Natural killer cell treated with Interleukin-12 subunit alpha and Interleukin-12 subunit beta and Interleukin-15 and Interleukin-18, amount 100 ng/mL, for 72 hours (primary cell): ENCODE results near the gene CBARP. TPM values are rescaled to one million over a fixed set of nuclear protein-coding genes. Genes with fewer than 3 reads are reported as not detected.

Source experiments
- ATAC-seq, 2 donors: fragments of 150-1000 bp; cut with Tn5 transposase in 1 of 2; sonication (Bioruptor Pico), chemical (Tn5 transposase) in 1 of 2; 2 replicates each; pipeline ENCODE4 v1.10.0; 2021
- DNase-seq: peaks from one replicate; pipeline ENCODE4 v3.0.0; 2022; ENCODE audit warnings: low spot score
- H3K27ac Mint-ChIP-seq, 2 donors: 1 replicate in 1 of 2; 2 replicates in 1 of 2; pipeline ENCODE4 v1.8.0; 2022; ENCODE audit warnings: mixed read lengths in 2 of 2, mild to moderate bottlenecking in 1 of 2, moderate library complexity in 1 of 2
- H3K27me3 Mint-ChIP-seq, 2 donors: 1 replicate in 1 of 2; 2 replicates in 1 of 2; pipeline ENCODE4 v1.8.0; 2022; ENCODE audit warnings: mixed read lengths in 2 of 2
- H3K36me3 Mint-ChIP-seq: one replicate; pipeline ENCODE4 v1.8.0; 2022; ENCODE audit warnings: mixed read lengths
- H3K4me1 Mint-ChIP-seq, 2 donors: 1 replicate in 1 of 2; 2 replicates in 1 of 2; pipeline ENCODE4 v1.8.0; 2022; ENCODE audit warnings: low read depth in 2 of 2, mixed read lengths in 2 of 2, mild to moderate bottlenecking in 1 of 2
- H3K4me3 Mint-ChIP-seq: one replicate; pipeline ENCODE4 v1.8.0; 2022; ENCODE audit warnings: mixed read lengths
- H3K9me3 Mint-ChIP-seq: 2 replicates; pipeline ENCODE4 v1.8.0; 2022; ENCODE audit warnings: mixed read lengths
- total RNA-seq, 2 donors: library from RNA; stranded (reverse); gene quantifications; one replicate each; pipeline ENCODE4 v1.2.3, GENCODE V29; 2022

CBARP gene
- total RNA-seq, 2 donors from 2014 or later: 0.28 TPM; not detected in 1

DNA sequence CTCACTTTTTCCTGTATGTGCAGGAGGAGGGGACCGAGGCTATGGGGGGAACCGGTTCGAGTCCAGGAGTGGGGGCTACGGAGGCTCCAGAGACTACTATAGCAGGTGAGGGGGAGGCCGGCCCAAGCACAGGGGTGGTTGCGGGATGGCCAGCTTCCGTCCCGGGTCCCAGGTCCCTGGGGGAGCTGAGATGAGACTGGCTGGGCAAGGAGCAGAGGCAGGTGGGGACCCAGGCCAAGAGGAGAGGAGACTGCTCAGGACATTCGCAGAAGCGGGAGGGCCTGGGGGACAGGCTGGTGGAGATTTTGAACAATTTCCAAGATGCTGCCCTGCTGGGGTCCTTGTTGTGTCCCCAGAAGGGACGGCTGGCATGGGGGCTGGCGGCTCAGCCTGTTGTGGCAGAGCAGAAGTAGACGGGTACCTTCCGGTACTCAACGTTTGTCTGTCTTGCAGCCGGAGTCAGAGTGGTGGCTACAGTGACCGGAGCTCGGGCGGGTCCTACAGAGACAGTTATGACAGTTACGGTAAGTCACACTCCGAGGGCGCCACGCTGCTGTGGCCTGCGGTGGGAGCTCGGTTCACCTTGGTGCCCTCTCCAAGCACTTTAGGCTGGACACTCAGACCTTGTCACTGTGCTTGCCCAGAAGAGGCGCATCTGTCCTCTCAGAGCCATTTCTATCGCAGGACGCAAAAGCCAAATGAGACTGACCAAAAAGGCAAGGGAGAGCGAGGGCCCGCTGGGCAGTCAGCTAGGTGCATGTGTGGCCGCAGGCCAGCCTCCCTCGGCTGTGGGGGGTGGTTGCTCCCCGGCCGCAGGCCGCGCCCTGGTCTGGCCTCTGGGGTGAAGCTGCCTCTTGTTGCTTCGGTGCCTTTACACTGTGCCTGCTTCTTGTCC lies 34.0 kb upstream of the CBARP start:
- no peaks in the 10 kb centered on the region for H3K9me3 Mint-ChIP-seq
- peaks cover 54 to 64% of the 10 kb centered on the region in 2 donors for H3K4me1 Mint-ChIP-seq
- H3K4me3 Mint-ChIP-seq: peak overlapping the region; percentile 98
- no peak for ATAC-seq
- H3K36me3 Mint-ChIP-seq: peaks cover 22% of the 10 kb centered on the region
- no peak for DNase-seq
- peak overlapping the region; percentile 94 to 96 for H3K27ac Mint-ChIP-seq
- no peaks in the 10 kb centered on the region for H3K27me3 Mint-ChIP-seq

DNA sequence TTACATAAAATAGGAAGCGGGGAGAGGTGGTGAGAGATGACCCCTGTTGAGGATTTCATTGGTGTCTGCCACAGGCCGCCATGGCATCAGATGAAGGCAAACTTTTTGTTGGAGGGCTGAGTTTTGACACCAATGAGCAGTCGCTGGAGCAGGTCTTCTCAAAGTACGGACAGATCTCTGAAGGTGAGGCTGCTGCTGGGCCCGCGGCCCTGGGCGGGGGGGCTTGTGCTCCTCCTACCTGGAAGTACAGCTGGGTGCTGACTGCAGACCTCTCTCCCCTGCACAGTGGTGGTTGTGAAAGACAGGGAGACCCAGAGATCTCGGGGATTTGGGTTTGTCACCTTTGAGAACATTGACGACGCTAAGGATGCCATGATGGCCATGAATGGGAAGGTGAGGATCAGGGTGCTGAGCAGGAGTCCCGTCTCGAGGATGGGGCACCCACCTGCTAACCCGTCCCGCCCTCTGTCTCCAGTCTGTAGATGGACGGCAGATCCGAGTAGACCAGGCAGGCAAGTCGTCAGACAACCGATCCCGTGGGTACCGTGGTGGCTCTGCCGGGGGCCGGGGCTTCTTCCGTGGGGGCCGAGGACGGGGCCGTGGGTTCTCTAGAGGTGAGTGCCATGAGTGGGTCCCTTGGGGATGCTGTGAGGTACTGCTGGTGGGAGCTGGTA lies 33.2 kb upstream of the CBARP start:
- no peaks in the 10 kb centered on the region for H3K27me3 Mint-ChIP-seq

DNA sequence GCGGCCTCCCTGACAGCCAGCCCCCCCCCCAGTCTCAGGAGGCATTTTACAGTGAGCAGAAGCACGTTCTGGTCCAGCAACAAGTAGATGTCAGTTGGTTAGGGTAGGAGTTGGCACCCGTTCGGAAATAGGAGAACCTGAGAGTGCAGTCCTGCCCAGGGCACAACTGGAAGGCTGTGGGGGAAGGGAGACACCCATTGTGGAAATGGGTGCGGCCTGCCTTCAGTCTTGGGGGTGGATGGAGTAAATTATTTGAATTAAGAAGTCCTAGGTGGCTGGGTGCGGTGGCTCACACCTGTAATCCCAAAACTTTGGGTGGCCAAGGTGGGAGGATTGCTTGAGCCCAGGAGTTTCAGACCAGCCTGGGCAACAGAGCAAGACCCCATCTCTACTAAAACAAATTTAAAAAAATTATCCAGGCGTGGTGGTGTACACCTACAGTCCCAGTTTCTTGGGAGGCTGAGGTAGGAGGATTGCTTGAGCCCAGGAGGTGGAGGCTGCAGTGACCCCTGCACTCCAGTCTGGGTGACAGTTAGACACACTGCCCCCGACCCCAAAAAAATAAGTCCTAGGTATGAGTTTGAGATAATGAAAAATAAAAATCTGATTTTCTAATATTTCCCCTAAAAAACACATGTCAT lies 32.5 kb upstream of the CBARP start:
- no peaks in the 10 kb centered on the region for H3K9me3 Mint-ChIP-seq
- H3K4me3 Mint-ChIP-seq: peak overlapping the region; percentile 98
- H3K36me3 Mint-ChIP-seq: peaks cover 22% of the 10 kb centered on the region
- H3K27me3 Mint-ChIP-seq: no peaks in the 10 kb centered on the region
- peak overlapping the region; percentile 94 to 96 for H3K27ac Mint-ChIP-seq
- ATAC-seq (no peak), DNase-seq (no peak)
- H3K4me1 Mint-ChIP-seq: peaks cover 51 to 62% of the 10 kb centered on the region in 2 donors

More for the DNA sequence above, 33.2 kb upstream of the CBARP start:
- Mint-ChIP-seq H3K4me1 (peaks cover 50 to 60% of the 10 kb centered on the region in 2 donors), H3K9me3 (no peaks in the 10 kb centered on the region), H3K4me3 (peak overlapping the region; percentile 98), H3K36me3 (peaks cover 22% of the 10 kb centered on the region), H3K27ac (peak overlapping the region; percentile 94 to 96)
- ATAC-seq (no peak), DNase-seq (no peak)

DNA sequence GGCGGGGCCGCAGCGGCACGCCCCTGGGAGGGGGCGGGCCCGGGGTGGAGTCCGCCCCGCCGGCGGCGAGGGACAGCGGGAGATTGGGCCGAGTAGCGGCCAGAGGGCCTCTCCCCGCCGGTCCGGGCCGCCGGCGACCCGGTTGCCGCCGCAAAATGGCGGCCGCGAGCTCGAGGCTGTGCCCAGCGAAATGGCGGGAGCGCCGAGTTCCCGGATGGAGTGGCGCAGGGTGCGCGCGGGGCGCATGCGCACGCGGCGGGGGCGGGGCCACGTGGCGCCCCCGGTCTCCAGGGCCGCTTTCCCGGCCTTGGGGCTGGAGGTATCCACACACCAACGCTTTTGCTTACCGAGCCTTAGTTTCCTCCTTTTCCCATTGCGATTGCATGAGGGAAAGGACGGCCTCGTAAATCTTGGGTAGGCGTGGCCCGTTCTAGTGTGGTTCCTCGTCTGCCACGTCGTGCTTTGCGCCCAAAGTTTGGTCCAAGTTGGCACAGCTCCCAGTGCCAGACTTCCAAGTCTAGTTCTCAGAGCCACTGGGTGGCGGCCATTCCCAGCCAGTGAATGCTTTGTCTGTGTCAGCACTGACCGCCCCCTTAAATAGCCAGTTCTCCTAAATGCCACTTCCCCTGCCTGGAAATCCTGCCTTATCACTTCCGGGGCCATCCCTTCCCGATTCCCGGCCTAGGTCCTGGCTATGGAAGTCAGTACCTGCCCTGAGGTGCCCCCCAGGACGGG lies 31.8 kb upstream of the CBARP start:
- Mint-ChIP-seq H3K4me1 (peaks cover 55 to 66% of the 10 kb centered on the region in 2 donors), H3K36me3 (peaks cover 22% of the 10 kb centered on the region)
- ATAC-seq: peak; percentile 55 to 66

DNA sequence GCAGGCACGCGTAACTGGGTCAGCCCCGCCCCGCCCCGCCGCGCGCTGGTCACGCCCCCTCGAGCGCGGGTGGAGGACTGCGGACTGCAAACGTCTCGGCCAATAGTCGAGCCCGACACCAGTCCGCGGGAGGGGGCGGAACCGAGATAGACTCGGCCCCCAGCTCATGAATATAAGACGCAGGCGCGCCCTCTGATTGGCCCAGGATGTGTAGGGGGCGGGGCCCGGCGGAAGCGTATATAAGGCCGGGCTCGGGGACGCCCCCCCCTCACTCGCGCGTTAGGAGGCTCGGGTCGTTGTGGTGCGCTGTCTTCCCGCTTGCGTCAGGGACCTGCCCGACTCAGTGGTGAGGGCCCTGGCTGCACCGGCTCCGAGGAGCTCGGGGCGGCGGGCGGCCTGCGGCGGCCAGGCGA lies 31.3 kb upstream of the CBARP start, which contains the start of gene CIRBP:
CIRBP (plus strand) TSS at position 268 of the 413 bp plus-strand sequence. CDS start 1,602 bp downstream, outside the sequence.
- H3K27me3 Mint-ChIP-seq: no peaks in the 10 kb centered on the region
- peak within 1 kb of the TSS; percentile 98 for H3K4me3 Mint-ChIP-seq
- peaks cover 22% of the 10 kb centered on the region for H3K36me3 Mint-ChIP-seq
- peaks cover 57 to 65% of the 10 kb centered on the region in 2 donors for H3K4me1 Mint-ChIP-seq
- H3K27ac Mint-ChIP-seq: peak within 1 kb of the TSS; percentile 94 to 96
- DNase-seq (peak; percentile 100), ATAC-seq (peak; percentile 89 to 92)
- no peaks in the 10 kb centered on the region for H3K9me3 Mint-ChIP-seq

More for the DNA sequence above, 31.8 kb upstream of the CBARP start:
- Mint-ChIP-seq H3K4me3 (peak overlapping the region; percentile 98), H3K9me3 (no peaks in the 10 kb centered on the region), H3K27ac (peak overlapping the region; percentile 94 to 96), H3K27me3 (no peaks in the 10 kb centered on the region)
- peak; percentile 90 for DNase-seq

DNA sequence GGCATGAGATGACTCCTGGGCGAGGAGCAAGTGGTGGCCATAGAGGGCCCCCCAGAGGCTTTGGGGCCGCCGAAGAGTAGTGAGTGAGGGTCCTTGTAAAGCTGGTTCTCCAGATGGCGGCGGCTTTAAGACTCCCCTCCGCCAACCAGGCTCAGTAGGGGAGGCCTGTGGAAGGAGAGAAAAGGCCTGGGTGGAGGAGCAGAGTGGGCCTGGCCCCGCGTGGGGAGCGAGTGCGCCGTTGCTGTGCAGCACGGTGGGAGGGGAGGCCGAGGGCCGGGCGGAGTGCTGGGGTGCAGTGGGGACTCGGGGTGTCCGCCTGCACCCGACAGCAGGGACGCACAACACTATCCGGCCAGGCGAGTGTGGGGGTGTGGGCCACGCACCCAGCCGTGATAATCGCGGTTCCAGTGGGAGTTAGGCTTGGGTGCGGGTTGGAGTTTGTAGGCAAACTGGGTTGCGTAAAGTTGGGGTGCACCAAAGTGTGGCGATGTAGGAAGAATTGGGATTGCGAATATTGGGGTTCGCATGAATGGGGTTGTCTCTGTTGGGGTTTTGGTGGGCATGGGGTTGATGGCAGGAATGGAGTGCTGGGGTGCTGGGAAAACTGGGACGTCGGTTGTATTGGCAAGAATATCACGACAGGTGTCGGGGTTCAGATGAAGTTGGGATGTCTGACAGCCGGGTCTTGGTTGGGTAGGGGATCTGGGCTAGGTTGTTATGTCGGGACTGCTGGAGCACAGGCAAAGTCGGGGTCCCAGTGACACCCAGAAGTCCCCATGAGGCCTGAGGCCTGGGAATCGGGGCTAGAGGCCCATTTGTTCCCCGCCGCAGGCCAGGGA lies 30.6 kb upstream of the CBARP start:
- Mint-ChIP-seq H3K27me3 (no peaks in the 10 kb centered on the region), H3K36me3 (peaks cover 22% of the 10 kb centered on the region), H3K9me3 (no peaks in the 10 kb centered on the region), H3K27ac (peak overlapping the region; percentile 88 to 94), H3K4me3 (peak overlapping the region; percentile 71), H3K4me1 (peaks cover 51 to 59% of the 10 kb centered on the region in 2 donors)
- DNase-seq: no peak
- ATAC-seq: no peak

DNA sequence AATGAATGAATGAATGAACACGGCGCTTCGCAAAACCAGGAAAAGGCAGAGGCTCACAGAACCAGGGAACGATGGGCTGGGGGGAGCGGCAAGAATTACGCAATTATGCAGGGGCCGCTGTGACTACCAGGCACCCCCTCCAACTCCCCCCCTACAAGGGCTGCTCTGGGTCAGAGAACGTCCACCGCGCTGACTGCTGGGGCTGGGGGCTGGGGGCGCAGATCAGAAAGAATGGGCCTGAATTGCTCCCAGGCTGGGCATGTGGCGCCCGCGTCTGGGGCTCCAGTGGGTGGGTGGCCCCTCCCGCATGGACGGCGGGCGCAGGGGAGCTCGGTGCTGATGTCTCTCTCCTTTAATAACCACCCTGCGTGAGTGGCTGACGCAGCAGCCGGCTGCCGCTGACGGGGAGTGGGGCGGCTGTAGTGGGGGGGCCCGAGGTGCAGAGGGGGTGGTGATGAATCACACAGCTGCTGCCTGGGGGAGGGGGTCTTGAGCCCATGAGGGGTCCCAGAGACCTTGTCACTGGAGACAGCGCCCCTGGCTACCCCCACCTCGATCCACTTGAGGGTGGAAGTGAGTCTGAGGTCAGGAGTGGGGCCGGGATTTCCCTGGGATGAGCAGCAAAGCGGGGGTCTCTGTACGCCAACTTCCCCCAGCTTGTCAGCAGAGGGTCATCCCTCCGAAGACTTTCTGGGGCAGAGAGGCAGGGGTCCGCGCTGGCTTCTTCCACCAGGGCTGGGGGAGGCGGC lies 29.8 kb upstream of the CBARP start:
- H3K9me3 Mint-ChIP-seq: no peaks in the 10 kb centered on the region
- no peak for ATAC-seq
- H3K36me3 Mint-ChIP-seq: peaks cover 17% of the 10 kb centered on the region
- H3K27ac Mint-ChIP-seq: peak overlapping the region; percentile 88 to 94
- no peak for DNase-seq
- peak overlapping the region; percentile 81 for H3K4me3 Mint-ChIP-seq
- H3K4me1 Mint-ChIP-seq: peaks cover 51 to 53% of the 10 kb centered on the region in 2 donors
- H3K27me3 Mint-ChIP-seq: no peaks in the 10 kb centered on the region

DNA sequence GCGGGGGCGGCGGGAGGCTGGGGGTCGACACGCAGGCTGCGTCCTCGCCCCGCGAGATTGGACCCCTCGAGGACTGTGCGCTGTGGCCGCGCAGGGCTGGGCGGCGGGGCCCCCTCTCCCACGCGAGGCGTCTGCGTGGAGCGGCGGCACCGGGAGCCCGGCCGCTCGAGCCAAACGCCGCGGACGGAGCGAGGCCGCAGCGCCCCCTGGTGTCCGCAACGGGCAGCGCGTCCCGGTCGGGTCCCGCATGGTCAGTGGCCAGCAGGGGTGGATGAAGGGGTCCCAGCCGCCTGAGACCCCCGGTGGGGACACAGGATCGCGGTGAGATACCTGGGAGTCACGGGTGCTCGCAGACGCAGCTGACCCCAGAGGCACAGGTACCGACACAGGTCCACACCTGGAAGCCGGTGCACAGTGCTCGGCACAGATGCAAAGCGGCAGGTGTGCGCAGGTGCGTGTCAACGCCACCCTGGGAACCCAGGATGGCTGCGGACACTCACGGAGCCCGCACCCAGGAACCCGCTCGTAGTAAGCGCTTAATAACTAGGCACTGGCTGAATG lies 29.2 kb upstream of the CBARP start:
- Mint-ChIP-seq H3K36me3 (peaks cover 13% of the 10 kb centered on the region), H3K4me1 (peaks cover 49 to 50% of the 10 kb centered on the region in 2 donors)
- ATAC-seq: peak; percentile 27 to 38

DNA sequence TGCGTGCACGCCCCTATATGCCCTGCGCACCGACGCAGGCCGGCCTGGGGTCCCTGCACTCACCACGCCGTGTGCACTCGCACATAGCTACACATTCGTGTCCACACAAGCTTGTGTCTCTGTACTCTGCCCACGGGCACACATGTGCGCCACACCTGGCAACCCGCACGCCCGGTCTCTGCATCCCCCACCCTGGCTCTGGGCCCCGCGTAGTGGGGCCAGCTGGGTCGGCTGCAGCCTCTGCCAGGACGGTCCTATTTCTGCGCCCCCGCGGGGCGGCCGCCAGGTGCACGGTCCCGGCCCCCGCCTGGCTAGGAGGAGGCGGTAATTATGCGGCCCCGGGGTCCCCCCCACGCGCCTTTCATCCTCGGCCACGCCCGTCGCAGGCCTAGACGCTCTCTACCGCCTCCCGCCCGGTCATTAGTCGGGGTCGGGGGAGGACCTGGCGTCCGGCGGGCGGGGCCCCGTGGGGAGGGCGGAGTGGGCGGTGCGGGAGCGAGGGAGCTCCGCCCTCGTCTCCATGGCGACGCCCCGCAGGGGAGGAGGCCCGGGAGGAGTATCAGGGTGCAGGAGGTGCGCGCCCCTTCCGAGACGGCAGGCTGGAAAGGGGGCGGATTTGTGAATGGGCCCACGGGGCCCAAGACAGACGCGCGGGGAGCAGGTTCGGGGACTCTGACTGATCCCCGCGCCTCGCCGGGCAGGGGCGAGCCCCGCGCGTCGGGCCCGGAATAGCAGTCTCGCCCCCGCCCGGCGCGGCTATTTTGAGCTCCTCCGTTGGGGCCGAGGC lies 28.5 kb upstream of the CBARP start:
- DNase-seq: peak; percentile 94
- Mint-ChIP-seq H3K36me3 (peaks cover 13% of the 10 kb centered on the region), H3K9me3 (no peaks in the 10 kb centered on the region), H3K4me1 (peaks cover 49 to 50% of the 10 kb centered on the region in 2 donors), H3K4me3 (peak overlapping the region; percentile 64), H3K27me3 (no peaks in the 10 kb centered on the region), H3K27ac (peak overlapping the region in 1 of 2 donors; percentile 22)
- peak; percentile 68 to 78 for ATAC-seq

More for the DNA sequence above, 29.2 kb upstream of the CBARP start:
- Mint-ChIP-seq H3K9me3 (no peaks in the 10 kb centered on the region), H3K27me3 (no peaks in the 10 kb centered on the region), H3K4me3 (peak overlapping the region; percentile 81), H3K27ac (no peak overlapping the region)
- peak; percentile 87 for DNase-seq

DNA sequence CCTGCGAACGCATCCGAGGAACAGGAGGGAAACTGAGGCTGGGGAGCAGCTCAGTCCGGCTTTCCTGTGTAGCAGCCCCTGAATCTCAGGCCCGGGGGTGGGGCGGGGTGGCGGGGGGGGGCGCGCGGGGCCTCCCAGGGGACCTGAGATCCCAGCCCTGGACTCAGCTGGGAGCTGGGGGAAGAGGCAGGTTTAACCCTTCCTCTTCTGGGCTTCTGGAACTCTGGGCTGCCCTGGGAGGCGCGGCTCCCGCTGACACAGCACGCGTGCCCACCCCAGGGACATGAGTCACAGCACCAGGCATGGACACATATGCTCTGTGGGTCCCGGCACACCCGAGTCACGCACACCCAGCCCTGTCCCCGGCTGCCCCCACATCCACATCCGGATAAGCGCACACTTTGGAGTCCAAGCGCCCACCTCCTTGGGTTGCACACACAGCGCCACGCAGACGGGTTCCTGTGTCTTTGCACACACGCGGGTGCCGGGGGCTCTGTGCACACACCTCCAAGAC lies 27.9 kb upstream of the CBARP start:
- Mint-ChIP-seq H3K27ac (peak overlapping the region in 1 of 2 donors; percentile 22), H3K27me3 (no peaks in the 10 kb centered on the region), H3K4me1 (peaks cover 45 to 46% of the 10 kb centered on the region in 2 donors), H3K36me3 (peaks cover 9% of the 10 kb centered on the region), H3K4me3 (peak overlapping the region; percentile 64), H3K9me3 (no peaks in the 10 kb centered on the region)
- ATAC-seq (peak in 1 of 2 donors; percentile 14), DNase-seq (peak; percentile 79)
